LNCAP (cell line): ENCODE measurements around the gene KLHDC7B.
A peak's percentile ranks its signal among the peaks of the same experiment; 100 is the strongest.

Experiments used
- CTCF ChIP-seq: fragments of 450-650 bp; IDR thresholded peaks from 2 replicates; pipeline ENCODE4 v1.5.1; 2017; ENCODE audit warnings: mild to moderate bottlenecking

Gene KLHDC7B

GRCh38 chr22:50525104-50525857 is 20.4 kb upstream of the KLHDC7B start, which contains the start of gene SCO2:
SCO2 (minus strand) TSS chr22:50525598; CDS start chr22:50524411, 1,187 bp downstream.
- peak; percentile 11; the same call in 1 of the 2 replicates for TF ChIP-seq CTCF

- no peak for TF ChIP-seq CTCF
These were observed 19.9 kb upstream of the KLHDC7B start for GRCh38 chr22:50525858-50526107.

GRCh38 chr22:50526108-50526833 is 19.4 kb upstream of the KLHDC7B start:
- TF ChIP-seq CTCF = peak; percentile 76

- no peak for TF ChIP-seq CTCF
These were observed 18.6 kb upstream of the KLHDC7B start for GRCh38 chr22:50526834-50527801.

- TF ChIP-seq CTCF = no peak
These were observed 17.6 kb upstream of the KLHDC7B start for GRCh38 chr22:50527921-50528681.

- no peak for TF ChIP-seq CTCF
These were observed 16.9 kb upstream of the KLHDC7B start for GRCh38 chr22:50528682-50529415.
